RWPE2 (cell line): ENCODE results near the gene MCF2L2.

Source experiments
- ATAC-seq: fragments of 200-7000 bp; cut with Tn5 transposase; 3 replicates; pipeline ENCODE4 v1.9.1; 2021; ENCODE audit warnings: low read depth
- DNase-seq: peaks from one replicate; pipeline ENCODE4 v3.0.0-alpha.2; 2020; ENCODE audit warnings: low spot score
- H3K27ac ChIP-seq: fragments of 450-650 bp; 2 replicates; pipeline ENCODE4 v1.5.1; 2017; ENCODE audit warnings: mild to moderate bottlenecking; ENCODE audit not compliant: poor library complexity, severe bottlenecking
- H3K27me3 ChIP-seq: fragments of 250-450 bp; sonication (Bioruptor Pico); 2 replicates; pipeline ENCODE4 v1.5.1; 2021; ENCODE audit warnings: mild to moderate bottlenecking, moderate library complexity; ENCODE audit not compliant: insufficient read depth, poor library complexity, severe bottlenecking
- H3K36me3 ChIP-seq: fragments of 250-450 bp; sonication (Bioruptor Pico); 2 replicates; pipeline ENCODE4 v1.5.1; 2020; ENCODE audit warnings: low read depth, mild to moderate bottlenecking, moderate library complexity
- H3K4me1 ChIP-seq: fragments of 250-450 bp; sonication (Bioruptor Pico); 2 replicates; pipeline ENCODE4 v1.5.1; 2021; ENCODE audit warnings: mild to moderate bottlenecking, moderate library complexity; ENCODE audit not compliant: insufficient read depth, poor library complexity, severe bottlenecking
- H3K4me3 ChIP-seq: fragments of 250-450 bp; sonication (Bioruptor Pico); 2 replicates; pipeline ENCODE4 v1.5.1; 2021; ENCODE audit warnings: mild to moderate bottlenecking, moderate library complexity; ENCODE audit not compliant: severe bottlenecking
- H3K9me3 ChIP-seq: fragments of 250-450 bp; sonication (Bioruptor Pico); 2 replicates; pipeline ENCODE4 v1.5.1; 2021; ENCODE audit warnings: mild to moderate bottlenecking, moderate library complexity; ENCODE audit not compliant: severe bottlenecking
- TF ChIP-seq, protein P1 (sequence below): fragments of 450-650 bp; IDR thresholded peaks from one replicate; pipeline ENCODE4 v1.5.1; 2017; ENCODE audit warnings: mild to moderate bottlenecking, moderate library complexity; ENCODE audit not compliant: poor library complexity, severe bottlenecking

MCF2L2 gene

DNA sequence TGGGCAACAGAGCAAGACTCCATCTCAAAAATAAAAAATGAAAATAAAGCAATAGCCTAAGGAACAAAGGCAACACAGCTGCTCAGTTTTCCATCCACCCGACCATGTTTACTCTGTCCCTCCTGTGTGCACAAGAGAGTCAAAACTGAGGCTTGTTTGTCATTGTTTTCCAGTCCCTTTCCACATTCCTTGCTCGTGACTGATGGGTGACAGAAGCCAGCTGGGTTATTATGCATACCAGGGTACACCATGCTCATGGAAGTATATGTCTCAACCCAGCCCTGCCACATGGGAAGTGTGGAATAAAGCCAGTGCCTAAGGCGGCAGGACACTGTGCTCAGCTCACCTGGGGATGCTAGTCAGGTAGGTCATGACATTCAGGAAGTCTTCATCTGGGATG lies 49.5 kb downstream of the MCF2L2 start:
- TF ChIP-seq, protein P1, sequence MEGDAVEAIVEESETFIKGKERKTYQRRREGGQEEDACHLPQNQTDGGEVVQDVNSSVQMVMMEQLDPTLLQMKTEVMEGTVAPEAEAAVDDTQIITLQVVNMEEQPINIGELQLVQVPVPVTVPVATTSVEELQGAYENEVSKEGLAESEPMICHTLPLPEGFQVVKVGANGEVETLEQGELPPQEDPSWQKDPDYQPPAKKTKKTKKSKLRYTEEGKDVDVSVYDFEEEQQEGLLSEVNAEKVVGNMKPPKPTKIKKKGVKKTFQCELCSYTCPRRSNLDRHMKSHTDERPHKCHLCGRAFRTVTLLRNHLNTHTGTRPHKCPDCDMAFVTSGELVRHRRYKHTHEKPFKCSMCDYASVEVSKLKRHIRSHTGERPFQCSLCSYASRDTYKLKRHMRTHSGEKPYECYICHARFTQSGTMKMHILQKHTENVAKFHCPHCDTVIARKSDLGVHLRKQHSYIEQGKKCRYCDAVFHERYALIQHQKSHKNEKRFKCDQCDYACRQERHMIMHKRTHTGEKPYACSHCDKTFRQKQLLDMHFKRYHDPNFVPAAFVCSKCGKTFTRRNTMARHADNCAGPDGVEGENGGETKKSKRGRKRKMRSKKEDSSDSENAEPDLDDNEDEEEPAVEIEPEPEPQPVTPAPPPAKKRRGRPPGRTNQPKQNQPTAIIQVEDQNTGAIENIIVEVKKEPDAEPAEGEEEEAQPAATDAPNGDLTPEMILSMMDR = no peak
- H3K27me3 ChIP-seq = no peaks in the 10 kb centered on the region
- ATAC-seq (no peak), DNase-seq (no peak)
- no peak overlapping the region for H3K4me3 ChIP-seq
- peak overlapping the region; percentile 73 for H3K27ac ChIP-seq
- H3K9me3 ChIP-seq = no peaks in the 10 kb centered on the region
- H3K36me3 ChIP-seq = no peaks in the 10 kb centered on the region
- H3K4me1 ChIP-seq = peaks cover 34% of the 10 kb centered on the region

- H3K36me3 ChIP-seq = no peaks in the 10 kb centered on the region
- no peaks in the 10 kb centered on the region for H3K27me3 ChIP-seq
- H3K4me1 ChIP-seq = peaks cover 34% of the 10 kb centered on the region
- H3K4me3 ChIP-seq = no peak overlapping the region
- TF ChIP-seq, protein P1 = no peak
- H3K9me3 ChIP-seq = no peaks in the 10 kb centered on the region
- ATAC-seq (no peak), DNase-seq (no peak)
- peak overlapping the region; percentile 73 for H3K27ac ChIP-seq
These were observed 49.9 kb downstream of the MCF2L2 start for GRCh38 chr3:183378545-183378944.

DNA sequence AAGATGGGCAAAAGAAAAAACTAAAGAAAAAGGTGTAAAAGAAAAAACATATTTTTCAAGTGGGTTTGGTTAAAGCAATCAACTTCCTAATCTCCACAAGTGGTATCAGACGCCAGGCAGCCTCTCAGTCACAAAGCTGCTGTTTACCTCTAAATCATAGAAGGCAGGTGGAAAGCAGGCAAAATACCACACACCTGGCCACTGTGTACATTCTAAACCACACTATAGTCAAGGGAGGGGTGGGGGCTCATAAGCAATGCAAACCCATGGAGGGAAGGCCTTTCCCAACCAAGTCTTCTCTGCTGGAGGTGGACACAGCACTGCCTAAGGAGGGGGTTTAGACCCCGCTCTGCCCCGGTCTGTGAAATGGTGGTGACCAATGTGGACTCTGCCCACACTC lies 50.4 kb downstream of the MCF2L2 start:
- H3K27me3 ChIP-seq = no peaks in the 10 kb centered on the region
- H3K36me3 ChIP-seq = no peaks in the 10 kb centered on the region
- no peaks in the 10 kb centered on the region for H3K9me3 ChIP-seq
- no peak overlapping the region for H3K4me3 ChIP-seq
- DNase-seq = no peak
- H3K27ac ChIP-seq = peak overlapping the region; percentile 73
- no peak for ATAC-seq
- TF ChIP-seq, protein P1 = no peak
- H3K4me1 ChIP-seq = peaks cover 34% of the 10 kb centered on the region

GRCh38 chr3:183377307-183377959 lies 51.0 kb downstream of the MCF2L2 start:
- Histone ChIP-seq H3K9me3 (no peaks in the 10 kb centered on the region), H3K27me3 (no peaks in the 10 kb centered on the region), H3K4me3 (no peak overlapping the region), H3K27ac (peak overlapping the region; percentile 73), H3K36me3 (no peaks in the 10 kb centered on the region), H3K4me1 (peaks cover 35% of the 10 kb centered on the region)
- TF ChIP-seq, protein P1 = no peak
- no peak for DNase-seq
- peak; percentile 73 for ATAC-seq

GRCh38 chr3:183375787-183376186 lies 52.6 kb downstream of the MCF2L2 start:
- no peak for ATAC-seq
- Histone ChIP-seq H3K4me3 (no peak overlapping the region), H3K9me3 (no peaks in the 10 kb centered on the region), H3K4me1 (peaks cover 36% of the 10 kb centered on the region), H3K27ac (peak overlapping the region; percentile 73), H3K36me3 (no peaks in the 10 kb centered on the region), H3K27me3 (no peaks in the 10 kb centered on the region)
- TF ChIP-seq, protein P1 = no peak
- DNase-seq = no peak
